GM06990 (cell line): Measurements from ENCODE around the gene CLDN17.

Experiments used
- DNase-seq: peaks from one replicate; pipeline ENCODE4 v3.0.0-alpha.2; 2011; ENCODE audit not compliant: insufficient read length; ENCODE audit errors: extremely low read depth
- H3K27me3 ChIP-seq: replicated peaks from 2 replicates; pipeline ENCODE4 v1.6.0; 2011; ENCODE audit warnings: low read length; ENCODE audit not compliant: control insufficient read depth, insufficient read depth
- H3K36me3 ChIP-seq: 2 replicates; pipeline ENCODE4 v1.5.1; 2011; ENCODE audit warnings: low read length; ENCODE audit not compliant: control insufficient read depth, insufficient read depth
- H3K4me3 ChIP-seq: replicated peaks from 2 replicates; pipeline ENCODE4 v1.5.1; 2011; ENCODE audit warnings: low read depth, mild to moderate bottlenecking, control low read depth, low read length
- TF ChIP-seq, protein P1 (sequence below): IDR thresholded peaks from 2 replicates; pipeline ENCODE4 v1.5.1; 2011; ENCODE audit warnings: low read length, control low read depth, mild to moderate bottlenecking, inconsistent platforms; ENCODE audit not compliant: insufficient read depth, poor library complexity, severe bottlenecking

The CLDN17 gene

DNA sequence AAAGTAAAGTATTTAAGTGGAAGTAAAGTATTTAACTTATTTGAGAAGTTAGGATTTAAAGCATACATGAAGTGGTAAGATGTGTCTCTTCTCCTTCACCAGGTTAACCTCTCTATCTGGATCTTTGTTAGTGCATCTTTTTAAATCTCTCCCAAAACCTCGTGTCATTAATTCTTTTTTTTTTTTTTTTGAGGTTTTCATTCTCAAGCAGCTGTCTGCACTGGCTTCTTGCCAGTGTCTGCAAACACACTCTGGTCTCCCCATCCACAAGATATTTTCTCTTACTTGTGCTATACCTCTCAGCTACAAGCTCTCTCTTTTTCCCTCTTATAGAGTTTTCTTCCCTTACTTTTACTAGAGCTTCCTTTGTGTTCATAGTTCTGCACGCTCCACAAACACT is 49.0 kb downstream of the CLDN17 start:
- no peaks in the 10 kb centered on the region for H3K27me3 ChIP-seq
- TF ChIP-seq, protein P1, sequence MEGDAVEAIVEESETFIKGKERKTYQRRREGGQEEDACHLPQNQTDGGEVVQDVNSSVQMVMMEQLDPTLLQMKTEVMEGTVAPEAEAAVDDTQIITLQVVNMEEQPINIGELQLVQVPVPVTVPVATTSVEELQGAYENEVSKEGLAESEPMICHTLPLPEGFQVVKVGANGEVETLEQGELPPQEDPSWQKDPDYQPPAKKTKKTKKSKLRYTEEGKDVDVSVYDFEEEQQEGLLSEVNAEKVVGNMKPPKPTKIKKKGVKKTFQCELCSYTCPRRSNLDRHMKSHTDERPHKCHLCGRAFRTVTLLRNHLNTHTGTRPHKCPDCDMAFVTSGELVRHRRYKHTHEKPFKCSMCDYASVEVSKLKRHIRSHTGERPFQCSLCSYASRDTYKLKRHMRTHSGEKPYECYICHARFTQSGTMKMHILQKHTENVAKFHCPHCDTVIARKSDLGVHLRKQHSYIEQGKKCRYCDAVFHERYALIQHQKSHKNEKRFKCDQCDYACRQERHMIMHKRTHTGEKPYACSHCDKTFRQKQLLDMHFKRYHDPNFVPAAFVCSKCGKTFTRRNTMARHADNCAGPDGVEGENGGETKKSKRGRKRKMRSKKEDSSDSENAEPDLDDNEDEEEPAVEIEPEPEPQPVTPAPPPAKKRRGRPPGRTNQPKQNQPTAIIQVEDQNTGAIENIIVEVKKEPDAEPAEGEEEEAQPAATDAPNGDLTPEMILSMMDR = no peak
- H3K36me3 ChIP-seq = no peaks in the 10 kb centered on the region
- no peak overlapping the region for H3K4me3 ChIP-seq
- no peak for DNase-seq

DNA sequence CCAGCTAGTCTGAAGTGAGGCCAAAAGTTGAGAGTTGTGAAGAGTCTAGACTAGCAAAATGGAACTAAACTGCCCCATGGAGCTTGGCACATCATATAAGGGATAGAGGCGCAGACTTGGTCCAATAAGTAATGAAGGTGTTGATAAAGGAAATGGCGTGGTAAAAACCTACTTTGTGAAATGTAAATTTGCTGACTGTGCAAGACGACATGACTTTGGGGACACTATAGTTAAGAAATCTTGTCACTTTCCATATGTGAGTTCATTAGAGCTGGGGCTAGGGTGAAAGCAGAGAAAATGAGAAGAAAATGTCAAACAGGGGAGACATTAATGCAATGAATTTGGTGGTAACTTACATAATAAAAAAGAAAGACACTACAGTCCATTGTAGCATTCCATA is 50.1 kb downstream of the CLDN17 start:
- TF ChIP-seq, protein P1 = no peak
- DNase-seq = no peak
- Histone ChIP-seq H3K27me3 (no peaks in the 10 kb centered on the region), H3K4me3 (no peak overlapping the region), H3K36me3 (no peaks in the 10 kb centered on the region)
